Dermis microvascular lymphatic vessel endothelial cell (primary cell): ENCODE results near the gene RAB27A. TPM values are rescaled to one million over a fixed set of nuclear protein-coding genes. Genes with fewer than 3 reads are reported as not detected.
"Not testable (repeated sequence)": the region's sequence is repeated elsewhere in the genome, so short reads cannot be mapped to it uniquely, and the experiment has no call there.

Source experiments
- DNase-seq, 2 donors: peaks; one replicate each; pipeline versions ENCODE4 v3.0.0 to v3.0.0-alpha.2; 2010; ENCODE audit warnings: low read depth in 2 of 2
- total RNA-seq: library from RNA; depleted of rRNA; stranded (reverse); fragments of >200 nt; gene quantifications from 2 replicates; pipeline ENCODE4 v1.2.1, GENCODE V29; 2014

The RAB27A gene
- total RNA-seq, 1 donor from 2014 or later: 6.2 TPM

- not testable (repeated sequence) for DNase-seq
Measured at GRCh38 chr15:55252201-55252600, 37.4 kb downstream of the RAB27A start.

GRCh38 chr15:55250941-55251340, 38.7 kb downstream of the RAB27A start:
- DNase-seq: no peak

- DNase-seq: peak in 1 of 2 donors; percentile 15
Measured at GRCh38 chr15:55250392-55250791, 39.2 kb downstream of the RAB27A start.

GRCh38 chr15:55249885-55250284, 39.7 kb downstream of the RAB27A start:
- DNase-seq: not testable (repeated sequence)

- no peak for DNase-seq
Measured at GRCh38 chr15:55248895-55249294, 40.7 kb downstream of the RAB27A start.

- DNase-seq: no peak
Measured at GRCh38 chr15:55247766-55248427, 41.7 kb downstream of the RAB27A start.

- no peak for DNase-seq
Measured at GRCh38 chr15:55247311-55247710, 42.3 kb downstream of the RAB27A start.

- no peak for DNase-seq
Measured at GRCh38 chr15:55246567-55246966, 43.0 kb downstream of the RAB27A start.

GRCh38 chr15:55245059-55245458, 44.6 kb downstream of the RAB27A start:
- DNase-seq: no peak

GRCh38 chr15:55241891-55242290, 47.7 kb downstream of the RAB27A start:
- no peak for DNase-seq

- no peak for DNase-seq
Measured at GRCh38 chr15:55241186-55241585, 48.4 kb downstream of the RAB27A start.

- DNase-seq: peak in 1 of 2 donors; percentile 54
Measured at GRCh38 chr15:55240125-55240760, 49.4 kb downstream of the RAB27A start.

GRCh38 chr15:55239440-55240124, 50.0 kb downstream of the RAB27A start:
- DNase-seq: no peak

- DNase-seq: no peak
Measured at GRCh38 chr15:55238877-55239276, 50.7 kb downstream of the RAB27A start.

- DNase-seq: peak in 1 of 2 donors; percentile 46
Measured at GRCh38 chr15:55237219-55238130, 52.1 kb downstream of the RAB27A start.

GRCh38 chr15:55235546-55236036, 54.0 kb downstream of the RAB27A start:
- DNase-seq: no peak

- no peak for DNase-seq
Measured at GRCh38 chr15:55234800-55235104, 54.9 kb downstream of the RAB27A start.

- DNase-seq: no peak
Measured at GRCh38 chr15:55234104-55234799, 55.4 kb downstream of the RAB27A start.

- no peak for DNase-seq
Measured at GRCh38 chr15:55231455-55231854, 58.2 kb downstream of the RAB27A start.

GRCh38 chr15:55230953-55231352, 58.7 kb downstream of the RAB27A start:
- DNase-seq: no peak
